Natural killer cell (primary cell): ENCODE data around the gene ARRDC3. TPM values are rescaled to one million over a fixed set of nuclear protein-coding genes. Genes with fewer than 3 reads are reported as not detected.

ENCODE experiments used
- ATAC-seq, 3 donors: fragments of 150-1000 bp in 2 of 3; fragments of 200-7000 bp in 1 of 3; cut with Tn5 transposase; 1 replicate in 1 of 3; 2 replicates in 2 of 3; pipeline ENCODE4 v1.10.0; 2021; ENCODE audit warnings: mild to moderate bottlenecking in 2 of 3, moderate library complexity in 2 of 3
- DNase-seq, 2 donors: peaks; one replicate each; pipeline versions ENCODE4 v3.0.0 to v3.0.0-alpha.2; 2013 to 2021; ENCODE audit warnings: mixed read lengths in 1 of 2
- H3K27ac ChIP-seq: one replicate; pipeline ENCODE4 v1.5.1; 2013; ENCODE audit warnings: mild to moderate bottlenecking, low read length
- H3K27me3 ChIP-seq: one replicate; pipeline ENCODE4 v1.6.1; 2013; ENCODE audit warnings: low read length; ENCODE audit not compliant: control insufficient read depth, insufficient read depth
- H3K36me3 ChIP-seq: one replicate; pipeline ENCODE4 v1.6.1; 2013; ENCODE audit warnings: low read length; ENCODE audit not compliant: control insufficient read depth, insufficient read depth
- H3K4me1 ChIP-seq: one replicate; pipeline ENCODE4 v1.6.1; 2013; ENCODE audit warnings: low read length; ENCODE audit not compliant: control insufficient read depth, insufficient read depth
- H3K4me3 ChIP-seq: one replicate; pipeline ENCODE4 v1.5.1; 2013; ENCODE audit warnings: low read length
- H3K9me3 ChIP-seq: one replicate; pipeline ENCODE4 v1.6.1; 2013; ENCODE audit warnings: low read length; ENCODE audit not compliant: control insufficient read depth, insufficient read depth
- H3K27ac Mint-ChIP-seq, 2 donors: one replicate each; pipeline ENCODE4 v1.8.0; 2022; ENCODE audit warnings: mild to moderate bottlenecking in 2 of 2, mixed read lengths in 2 of 2, moderate library complexity in 1 of 2
- H3K27me3 Mint-ChIP-seq, 2 donors: one replicate each; pipeline ENCODE4 v1.8.0; 2022; ENCODE audit warnings: low read depth in 2 of 2, mixed read lengths in 2 of 2
- H3K36me3 Mint-ChIP-seq: one replicate; pipeline ENCODE4 v1.8.0; 2022; ENCODE audit warnings: mixed read lengths
- H3K4me1 Mint-ChIP-seq, 2 donors: one replicate each; pipeline ENCODE4 v1.8.0; 2022; ENCODE audit warnings: mixed read lengths in 2 of 2
- H3K4me3 Mint-ChIP-seq: one replicate; pipeline ENCODE4 v1.8.0; 2022; ENCODE audit warnings: mild to moderate bottlenecking, moderate library complexity, mixed read lengths
- H3K9me3 Mint-ChIP-seq, 2 donors: one replicate each; pipeline ENCODE4 v1.8.0; 2022; ENCODE audit warnings: mixed read lengths in 2 of 2
- CTCF ChIP-seq: fragments of 200-600 bp; IDR thresholded peaks from one replicate; pipeline ENCODE4 v1.8.0; 2022; ENCODE audit warnings: antibody characterized with exemption
- WGBS: methylation state at CpG from one replicate; pipeline ENCODE4 v1.1.7; 2013; ENCODE audit warnings: missing lambda C conversion rate; ENCODE audit not compliant: insufficient coverage; 5-methylcytosine and 5-hydroxymethylcytosine counted together
- intact Hi-C: fragments of 100-400 bp; cut with micrococcal nuclease; formaldehyde crosslinking; loops from one replicate; pipeline ENCODE4 v1.14.2; 2022
- total RNA-seq, 4 donors: library from RNA; stranded (reverse); fragments of 120-200 nt in 1 of 4; gene quantifications; one replicate each; pipeline versions ENCODE4 v1.2.3 to v1.2.4, GENCODE V29; 2013 to 2022

Gene ARRDC3
- total RNA-seq, 3 donors from 2014 or later (not counting 1 experiment from before 2014, with no cell fraction given): 117 to 375 (median 133) TPM

- intact Hi-C loops: no loop called here
- no peak for TF ChIP-seq CTCF
These were observed 15.8 kb downstream of the ARRDC3 start for GRCh38 chr5:91367344-91367743.

GRCh38 chr5:91366551-91366950, 16.6 kb downstream of the ARRDC3 start:
- TF ChIP-seq CTCF: no peak

More at GRCh38 chr5:91367344-91367743, 15.8 kb downstream of the ARRDC3 start:
- no peaks in the 10 kb centered on the region for H3K9me3 ChIP-seq
- no peak overlapping the region for H3K4me3 ChIP-seq
- peaks cover 7% of the 10 kb centered on the region for H3K36me3 Mint-ChIP-seq
- H3K4me3 Mint-ChIP-seq: no peak overlapping the region
- H3K27me3 Mint-ChIP-seq: no peaks in the 10 kb centered on the region
- H3K36me3 ChIP-seq: peaks cover 52% of the 10 kb centered on the region
- no peaks in the 10 kb centered on the region for H3K4me1 ChIP-seq
- H3K27ac ChIP-seq: no peak overlapping the region
- peak overlapping the region; percentile 80 to 100 for H3K27ac Mint-ChIP-seq
- H3K27me3 ChIP-seq: no peaks in the 10 kb centered on the region
- H3K4me1 Mint-ChIP-seq: peaks cover 17 to 26% of the 10 kb centered on the region in 2 donors
- ATAC-seq (no peak), DNase-seq (no peak)
- H3K9me3 Mint-ChIP-seq: no peaks in the 10 kb centered on the region

DNA sequence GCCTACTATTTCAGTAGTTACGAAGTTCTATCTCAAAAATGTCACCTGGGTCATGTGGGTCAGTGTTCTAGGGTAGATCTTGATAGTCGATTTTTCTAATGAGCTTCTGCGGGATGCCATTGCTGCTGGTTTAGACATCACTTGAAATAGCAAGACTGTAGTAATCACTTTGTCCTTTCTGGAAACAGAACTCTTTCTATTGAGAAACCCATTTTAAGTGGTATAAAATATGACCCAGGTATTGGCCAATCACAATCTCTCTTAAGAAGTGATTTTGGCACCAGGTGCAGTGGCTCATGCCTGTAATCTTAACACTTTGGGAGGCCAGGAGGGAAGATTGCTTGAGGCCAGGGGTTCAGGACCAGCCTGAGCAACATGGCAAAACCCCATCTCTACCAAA, 17.6 kb downstream of the ARRDC3 start:
- H3K4me3 ChIP-seq: no peak overlapping the region
- no peak for TF ChIP-seq CTCF
- no peaks in the 10 kb centered on the region for H3K4me1 ChIP-seq
- peaks cover 34% of the 10 kb centered on the region for H3K36me3 ChIP-seq
- 92% methylated on average over 3 of the region's 3 CpGs for WGBS
- H3K27me3 ChIP-seq: no peaks in the 10 kb centered on the region
- Mint-ChIP-seq H3K27me3 (no peaks in the 10 kb centered on the region), H3K36me3 (peaks cover 13% of the 10 kb centered on the region), H3K4me3 (no peak overlapping the region), H3K4me1 (peaks cover 20 to 26% of the 10 kb centered on the region in 2 donors), H3K9me3 (peaks cover 3 to 5% of the 10 kb centered on the region in 2 donors), H3K27ac (no peak overlapping the region)
- intact Hi-C loops: no loop called here
- H3K27ac ChIP-seq: no peak overlapping the region
- H3K9me3 ChIP-seq: peaks cover 4% of the 10 kb centered on the region
- ATAC-seq: no peak
- no peak for DNase-seq

More at GRCh38 chr5:91366551-91366950, 16.6 kb downstream of the ARRDC3 start:
- 100% methylated on average over 1 of the region's 1 CpG for WGBS
- Histone ChIP-seq H3K36me3 (peaks cover 44% of the 10 kb centered on the region), H3K4me3 (no peak overlapping the region), H3K4me1 (no peaks in the 10 kb centered on the region), H3K27ac (no peak overlapping the region), H3K9me3 (no peaks in the 10 kb centered on the region), H3K27me3 (no peaks in the 10 kb centered on the region)
- peak overlapping the region in 1 of 2 donors; percentile 100 for H3K27ac Mint-ChIP-seq
- H3K27me3 Mint-ChIP-seq: no peaks in the 10 kb centered on the region
- peaks cover 15 to 24% of the 10 kb centered on the region in 2 donors for H3K4me1 Mint-ChIP-seq
- DNase-seq: no peak
- H3K36me3 Mint-ChIP-seq: peaks cover 8% of the 10 kb centered on the region
- no peak overlapping the region for H3K4me3 Mint-ChIP-seq
- ATAC-seq: no peak
- no peaks in the 10 kb centered on the region for H3K9me3 Mint-ChIP-seq
- intact Hi-C loops: no loop called here

GRCh38 chr5:91362935-91363334, 20.2 kb downstream of the ARRDC3 start:
- peaks cover 8% of the 10 kb centered on the region for H3K36me3 Mint-ChIP-seq
- no peak overlapping the region for H3K4me3 Mint-ChIP-seq

More at GRCh38 chr5:91362935-91363334, 20.2 kb downstream of the ARRDC3 start:
- no CpG with 5 or more reads among the region's 1 CpG for WGBS
- H3K4me3 ChIP-seq: no peak overlapping the region
- peaks cover 3 to 5% of the 10 kb centered on the region in 2 donors for H3K9me3 Mint-ChIP-seq
- ATAC-seq: no peak
- H3K4me1 ChIP-seq: no peaks in the 10 kb centered on the region
- H3K27me3 ChIP-seq: no peaks in the 10 kb centered on the region
- no peak for DNase-seq
- intact Hi-C loops: no loop called here
- no peak overlapping the region for H3K27ac ChIP-seq
- no peak for TF ChIP-seq CTCF
- H3K27me3 Mint-ChIP-seq: no peaks in the 10 kb centered on the region
- H3K4me1 Mint-ChIP-seq: peaks cover 10 to 13% of the 10 kb centered on the region in 2 donors
- peaks cover 4% of the 10 kb centered on the region for H3K9me3 ChIP-seq
- H3K36me3 ChIP-seq: peaks cover 9% of the 10 kb centered on the region
- no peak overlapping the region for H3K27ac Mint-ChIP-seq
